Measurements from ENCODE around the gene SLAMF9.
"Not testable (repeated sequence)": the region's sequence is repeated elsewhere in the genome, so short reads cannot be mapped to it uniquely, and the experiment has no call there.

SLAMF9 gene

GRCh38 chr1:159920202-159920601, 33.8 kb downstream of the SLAMF9 start:
- no peak for DNase-seq

- DNase-seq = no peak
Observed at GRCh38 chr1:159919236-159919865, 34.7 kb downstream of the SLAMF9 start.

DNA sequence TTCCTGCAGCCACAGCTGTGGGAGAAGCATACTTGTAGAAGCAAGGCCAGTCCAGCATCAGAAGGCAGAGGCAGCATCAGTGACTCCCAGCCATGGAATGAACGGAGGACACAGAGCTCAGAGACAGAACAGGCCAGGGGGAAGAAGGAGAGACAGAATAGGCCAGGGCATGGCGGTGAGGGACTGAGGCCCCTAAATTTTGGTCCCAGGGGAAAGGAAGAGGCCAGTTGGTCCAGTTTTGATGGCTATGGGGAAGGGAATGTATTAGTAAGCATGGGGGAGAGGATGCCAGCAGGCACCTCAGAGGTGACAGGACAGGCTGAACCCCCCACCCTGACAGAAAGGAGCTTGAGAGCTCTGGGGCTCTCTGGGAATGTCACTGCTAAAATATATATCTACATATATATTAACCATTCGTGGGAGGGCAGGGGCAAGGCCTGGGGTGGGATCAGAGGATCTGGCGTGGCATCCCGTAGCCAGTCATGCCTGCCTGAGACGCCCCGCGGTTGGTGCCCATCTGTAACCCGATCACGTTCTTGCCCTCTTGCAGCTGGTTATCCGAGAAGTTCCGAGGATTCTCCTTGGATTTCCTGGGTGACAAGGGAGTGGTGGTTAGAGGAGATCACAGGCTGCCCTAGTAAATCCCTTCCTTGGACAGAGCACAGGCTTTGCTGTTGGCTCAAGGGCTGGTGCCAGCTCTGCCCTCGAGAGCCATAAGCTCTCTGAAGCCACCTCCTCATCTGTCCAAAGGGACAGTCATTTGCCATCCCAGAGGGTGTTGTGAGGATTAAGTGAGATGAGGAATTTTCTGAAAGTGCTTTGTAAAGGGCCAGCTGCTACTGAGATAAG, 35.5 kb downstream of the SLAMF9 start:
- no peak for DNase-seq

GRCh38 chr1:159917533-159918351, 36.3 kb downstream of the SLAMF9 start:
- DNase-seq = no peak

DNA sequence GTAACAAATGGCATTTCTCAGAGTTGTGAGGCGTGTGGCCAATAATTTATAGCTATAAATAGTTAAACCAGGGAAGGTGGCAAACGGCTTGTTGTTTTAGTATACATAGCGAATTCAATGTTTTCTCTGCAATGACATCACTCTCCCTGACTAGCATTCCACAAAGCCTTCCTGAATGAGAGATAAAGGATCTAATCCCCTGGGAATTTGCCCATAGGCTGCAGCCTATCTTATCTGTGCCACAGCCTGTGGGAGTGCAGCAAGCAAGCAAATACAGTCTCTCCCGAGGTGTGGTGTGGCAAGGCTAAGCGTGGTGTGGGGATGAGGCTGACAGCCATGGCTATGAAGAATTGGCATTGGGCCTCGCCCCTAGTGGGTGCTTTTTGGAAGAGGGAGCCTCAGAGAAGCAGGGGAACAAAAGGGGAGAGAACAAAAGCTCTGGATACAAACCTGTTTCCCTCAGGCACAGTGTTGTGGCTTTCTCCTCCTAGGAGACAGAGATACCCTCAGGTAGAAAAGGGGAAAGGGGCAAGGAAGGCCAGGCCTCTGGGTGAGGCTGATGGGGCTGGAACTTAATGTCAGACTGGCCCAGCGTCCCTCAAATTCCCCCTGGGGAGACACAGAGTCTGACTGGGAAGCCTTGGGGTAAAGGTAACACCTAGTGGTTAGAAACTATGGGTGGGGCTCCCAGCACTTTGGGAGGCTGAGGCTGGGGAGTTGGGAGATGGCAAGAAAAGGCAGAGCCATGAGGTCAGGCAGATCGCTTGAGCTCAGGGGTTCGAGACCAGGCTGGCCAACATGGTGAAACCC, 37.6 kb downstream of the SLAMF9 start:
- no peak for DNase-seq

DNA sequence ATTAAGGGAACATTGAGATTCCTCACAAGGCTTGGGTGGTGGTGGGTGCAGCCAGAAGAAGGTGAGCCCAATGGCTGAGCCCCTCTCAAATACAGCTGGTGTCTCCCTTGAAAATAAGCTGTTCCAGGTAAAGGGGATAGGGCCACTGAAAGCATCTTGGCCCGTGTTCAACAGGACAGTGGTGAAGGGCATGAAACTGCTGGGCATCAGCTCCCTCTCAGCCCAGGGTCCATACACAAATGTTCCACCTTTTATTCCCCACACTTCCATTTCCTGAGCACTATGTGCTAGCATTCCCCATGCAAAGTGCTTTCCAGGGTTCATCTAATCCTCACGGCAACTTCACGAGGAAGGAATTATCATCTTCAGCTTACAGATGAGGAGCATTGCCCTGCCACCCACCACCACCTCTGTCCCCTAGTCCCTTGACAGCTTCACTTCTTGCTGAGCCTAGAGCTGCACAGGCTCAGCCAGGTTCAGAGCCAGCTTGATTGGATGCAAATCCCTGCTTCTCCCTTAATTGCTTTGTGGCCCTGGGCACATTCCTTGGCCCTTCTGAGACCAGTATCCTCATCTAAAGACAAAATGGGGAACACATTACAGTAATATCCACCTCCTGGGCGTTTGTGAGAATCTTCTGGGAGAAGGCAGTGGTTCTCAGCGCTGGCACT, 38.3 kb downstream of the SLAMF9 start:
- no peak for DNase-seq

GRCh38 chr1:159914252-159915018, 39.6 kb downstream of the SLAMF9 start:
- no peak for DNase-seq

DNA sequence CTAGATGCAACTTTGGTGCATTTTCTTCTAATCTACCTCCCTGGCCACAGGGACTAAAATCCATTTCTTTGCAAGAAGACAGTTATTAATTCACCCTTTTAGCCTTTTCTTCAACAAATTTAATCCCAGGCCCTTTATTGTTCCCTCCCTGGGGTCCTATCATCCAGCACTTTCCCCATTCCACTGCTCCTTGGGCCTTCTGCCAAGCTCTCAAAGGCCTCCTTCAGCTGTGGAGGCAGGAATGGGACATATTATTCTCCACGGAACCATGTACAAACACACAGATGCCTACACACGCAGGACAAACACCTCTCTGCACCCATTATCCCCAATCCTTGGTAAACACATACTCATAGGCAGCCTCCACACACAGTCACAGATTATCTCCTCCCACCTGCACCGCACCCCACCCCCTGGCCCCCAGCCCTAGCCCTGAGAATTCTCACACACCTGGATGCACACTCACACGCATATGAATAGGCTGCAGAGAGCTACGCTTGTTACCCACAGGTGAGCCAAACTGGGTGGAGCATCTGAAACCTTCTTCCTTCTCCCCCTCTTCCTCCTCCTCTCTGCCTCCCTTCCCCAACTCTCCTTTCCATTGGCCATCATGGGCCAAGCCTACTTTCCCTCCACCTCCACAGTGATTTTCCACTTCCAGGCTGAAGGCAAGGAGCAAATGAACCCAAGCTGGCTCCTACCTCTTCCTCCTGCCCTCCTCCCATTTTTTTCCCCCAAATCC, 40.4 kb downstream of the SLAMF9 start:
- DNase-seq = no peak

GRCh38 chr1:159911326-159912070, 42.5 kb downstream of the SLAMF9 start:
- no peak for DNase-seq

DNA sequence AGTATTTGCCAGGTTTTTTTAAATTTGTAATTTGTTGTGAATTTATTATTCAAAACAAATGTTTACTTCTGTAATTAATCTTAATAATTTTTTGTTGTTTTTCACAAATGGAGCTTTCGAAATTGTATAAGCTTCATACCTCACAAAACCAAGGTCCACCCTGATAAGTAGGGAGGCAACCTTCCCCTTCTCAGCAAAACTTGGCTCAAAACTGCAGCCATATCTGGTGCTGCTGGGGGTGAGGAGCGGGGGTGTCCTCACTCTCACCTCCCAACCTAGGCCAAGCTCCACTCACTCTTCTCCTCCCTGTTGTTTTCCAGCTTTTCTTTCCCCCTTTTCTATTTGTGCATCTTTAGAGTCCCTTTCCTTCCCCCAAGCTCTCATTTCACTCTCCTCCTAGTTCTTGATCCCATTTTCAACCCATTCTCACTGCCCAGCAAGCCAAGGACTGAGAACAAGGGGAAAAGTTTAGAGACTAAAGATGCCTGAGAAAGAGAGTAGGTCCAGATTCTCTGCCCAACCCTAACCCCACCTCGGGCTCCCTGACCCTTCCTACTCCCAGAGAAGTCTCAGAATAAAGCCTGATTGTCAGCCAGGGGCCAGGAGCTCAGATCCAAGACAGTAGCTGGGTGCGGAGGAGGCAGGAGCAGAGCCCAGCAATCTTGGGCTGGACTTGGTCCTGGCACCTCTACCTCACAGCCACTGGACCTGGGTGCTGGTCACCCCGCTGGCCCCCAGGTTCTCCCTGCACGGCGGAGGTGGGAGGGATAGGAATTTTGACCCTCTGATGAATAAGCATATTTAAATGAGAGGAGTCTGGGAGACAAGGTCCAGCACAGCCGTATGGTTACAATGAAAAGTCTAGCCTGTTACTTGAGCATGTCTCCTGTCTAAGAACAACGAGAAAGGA, 45.8 kb downstream of the SLAMF9 start:
- DNase-seq = no peak

DNA sequence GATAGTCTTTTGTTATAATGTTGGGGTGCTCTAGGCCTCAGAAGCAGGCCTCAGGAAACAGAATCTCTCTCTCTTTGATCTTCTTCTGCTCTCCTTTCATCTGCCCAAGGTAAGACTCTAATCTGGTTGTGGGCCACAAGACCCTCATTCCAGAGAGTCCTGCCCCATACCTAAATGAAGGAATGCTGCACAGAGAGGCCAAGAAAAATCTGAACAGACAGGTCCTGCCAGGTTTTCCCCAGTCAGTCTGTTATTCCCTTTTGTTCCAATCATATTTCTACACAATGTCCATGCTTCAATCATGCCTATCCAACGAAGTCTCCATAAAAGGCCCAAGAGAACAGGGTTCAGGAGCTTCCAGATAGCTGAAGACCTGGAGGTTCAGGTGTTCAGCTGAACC, 47.1 kb downstream of the SLAMF9 start:
- no peak for DNase-seq

- not testable (repeated sequence) for DNase-seq
Observed at GRCh38 chr1:159904036-159904435, 50.0 kb downstream of the SLAMF9 start.

- no peak for DNase-seq
Observed at GRCh38 chr1:159902541-159902940, 51.5 kb downstream of the SLAMF9 start.

Data from central memory CD4-positive, alpha-beta T cell (primary cell).